HG03095 (cell line): ENCODE results near the gene PRRT2.

Source experiments
- ATAC-seq: cut with Tn5 transposase; IDR thresholded peaks from one replicate; pipeline ENCODE4 v1.9.1; 2021; ENCODE audit warnings: moderate library complexity; ENCODE audit not compliant: unreplicated experiment

The PRRT2 gene

GRCh38 chr16:29858974-29859373 lies 47.0 kb downstream of the PRRT2 start:
- ATAC-seq, result no peak

GRCh38 chr16:29860218-29860617 lies 48.2 kb downstream of the PRRT2 start:
- ATAC-seq, result no peak

- no peak for ATAC-seq
These were observed 50.4 kb downstream of the PRRT2 start for GRCh38 chr16:29862383-29862883.

GRCh38 chr16:29862884-29863668 lies 51.1 kb downstream of the PRRT2 start, which contains the start of gene CDIPT:
CDIPT (minus strand) TSS chr16:29863226; CDS start chr16:29862857, 369 bp downstream.
- ATAC-seq, result peak; percentile 84

- no peak for ATAC-seq
These were observed 51.6 kb downstream of the PRRT2 start for GRCh38 chr16:29863669-29863984.

GRCh38 chr16:29864205-29864604 lies 52.2 kb downstream of the PRRT2 start:
- no peak for ATAC-seq
